GM19238 (cell line): ENCODE data around the gene LRRC8D.

ENCODE experiments used
- DNase-seq: peaks from one replicate; pipeline ENCODE4 v3.0.0; 2011; ENCODE audit warnings: low spot score; ENCODE audit not compliant: insufficient read length

LRRC8D gene

GRCh38 chr1:89938171-89939055, 117.6 kb downstream of the LRRC8D start:
- no peak for DNase-seq

- DNase-seq: no peak
Measured at GRCh38 chr1:89939059-89939570, 118.3 kb downstream of the LRRC8D start.

- no peak for DNase-seq
Measured at GRCh38 chr1:89939693-89940438, 119.0 kb downstream of the LRRC8D start.

GRCh38 chr1:89941110-89941766, 120.4 kb downstream of the LRRC8D start:
- DNase-seq: no peak

GRCh38 chr1:89942014-89942413, 121.2 kb downstream of the LRRC8D start:
- no peak for DNase-seq

DNA sequence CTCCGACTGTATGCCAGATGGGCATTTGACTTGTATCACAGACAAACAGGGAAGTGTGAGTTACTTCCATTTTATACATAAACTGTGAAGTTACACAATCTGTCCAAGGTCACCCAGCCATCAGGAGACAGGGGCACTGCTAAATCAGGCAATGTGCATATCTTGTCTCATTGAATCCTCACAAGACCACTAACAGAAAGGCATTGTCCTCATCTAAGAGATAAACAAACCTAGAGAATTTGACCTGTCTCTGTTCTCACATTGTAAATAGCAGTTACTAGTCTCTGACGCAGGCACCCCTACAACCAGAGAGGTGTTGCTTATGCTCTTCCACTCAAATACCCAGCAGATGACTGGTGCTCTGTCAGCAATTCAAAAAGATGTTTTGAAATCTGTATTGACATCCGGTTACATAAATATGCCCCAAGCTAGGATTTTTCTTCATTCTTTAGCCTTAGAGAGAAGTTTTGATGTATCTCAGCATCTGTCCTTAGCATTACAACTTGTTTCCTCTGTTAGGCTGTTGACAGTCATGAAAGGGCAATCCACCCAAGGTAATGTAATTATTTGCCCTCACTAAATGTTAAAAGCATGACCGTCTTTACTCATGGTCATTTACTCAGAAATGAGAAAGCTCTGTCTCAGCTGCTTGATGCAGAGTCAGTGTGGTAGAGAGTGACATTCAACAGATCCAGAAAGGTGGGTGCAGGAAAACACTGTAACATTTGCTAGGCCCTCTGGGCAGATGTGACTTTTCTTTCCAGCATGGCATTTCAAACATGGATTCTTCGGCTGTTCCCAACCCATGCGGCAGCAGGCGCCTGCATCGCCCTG, 122.2 kb downstream of the LRRC8D start:
- DNase-seq: no peak

GRCh38 chr1:89943846-89944781, 123.3 kb downstream of the LRRC8D start:
- no peak for DNase-seq

- no peak for DNase-seq
Measured at GRCh38 chr1:89945852-89946476, 125.1 kb downstream of the LRRC8D start.

DNA sequence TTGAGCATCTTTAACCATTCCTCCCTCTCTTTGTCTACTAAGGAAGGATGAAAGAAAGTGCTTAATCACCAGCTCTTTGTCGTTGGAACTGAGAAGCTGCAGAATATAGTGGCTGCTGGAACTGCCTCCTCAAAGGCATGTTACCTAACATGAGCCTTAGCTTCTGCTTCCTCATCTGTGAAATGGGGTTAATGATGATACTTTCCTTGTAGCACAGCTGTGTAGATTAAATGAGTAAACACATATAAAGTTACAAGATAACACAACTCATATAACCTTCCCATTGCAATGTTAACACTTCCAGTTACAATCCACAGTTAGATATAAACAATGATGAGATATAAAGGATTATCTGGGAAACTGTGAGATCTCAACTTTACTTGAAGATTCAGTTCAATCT, 125.7 kb downstream of the LRRC8D start:
- DNase-seq: no peak

GRCh38 chr1:89948722-89949345, 128.0 kb downstream of the LRRC8D start:
- no peak for DNase-seq

DNA sequence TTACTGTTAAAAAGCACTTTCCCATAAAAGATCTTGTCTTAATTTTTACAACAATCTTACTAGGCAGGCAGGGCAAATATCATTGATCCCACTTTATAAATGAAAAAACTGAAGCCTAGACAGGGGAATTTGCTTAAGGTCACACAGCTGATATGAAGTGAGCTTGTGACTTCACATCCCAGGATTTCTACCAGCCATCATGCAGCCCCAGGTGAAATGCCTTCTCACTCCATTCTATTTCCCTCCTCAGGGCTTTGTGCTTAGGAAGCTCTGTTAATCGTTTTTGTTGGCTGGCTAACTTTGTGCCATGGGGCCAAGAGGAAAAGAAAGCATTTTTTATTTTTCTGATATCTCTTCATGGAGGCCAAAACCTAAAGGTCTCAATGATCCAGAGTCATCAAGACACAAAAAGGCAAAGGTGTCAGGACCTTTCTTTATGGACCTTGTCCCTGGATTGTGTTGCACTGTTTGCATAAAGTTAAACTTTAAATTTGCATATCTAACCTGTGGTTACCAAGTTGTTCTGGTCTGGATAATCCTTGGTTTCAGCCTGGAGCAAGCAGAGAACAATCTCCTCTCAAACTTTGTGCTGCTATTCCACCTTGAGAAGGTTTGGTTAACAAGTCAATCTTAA, 129.3 kb downstream of the LRRC8D start:
- no peak for DNase-seq

GRCh38 chr1:89950703-89951102, 129.9 kb downstream of the LRRC8D start:
- DNase-seq: no peak

DNA sequence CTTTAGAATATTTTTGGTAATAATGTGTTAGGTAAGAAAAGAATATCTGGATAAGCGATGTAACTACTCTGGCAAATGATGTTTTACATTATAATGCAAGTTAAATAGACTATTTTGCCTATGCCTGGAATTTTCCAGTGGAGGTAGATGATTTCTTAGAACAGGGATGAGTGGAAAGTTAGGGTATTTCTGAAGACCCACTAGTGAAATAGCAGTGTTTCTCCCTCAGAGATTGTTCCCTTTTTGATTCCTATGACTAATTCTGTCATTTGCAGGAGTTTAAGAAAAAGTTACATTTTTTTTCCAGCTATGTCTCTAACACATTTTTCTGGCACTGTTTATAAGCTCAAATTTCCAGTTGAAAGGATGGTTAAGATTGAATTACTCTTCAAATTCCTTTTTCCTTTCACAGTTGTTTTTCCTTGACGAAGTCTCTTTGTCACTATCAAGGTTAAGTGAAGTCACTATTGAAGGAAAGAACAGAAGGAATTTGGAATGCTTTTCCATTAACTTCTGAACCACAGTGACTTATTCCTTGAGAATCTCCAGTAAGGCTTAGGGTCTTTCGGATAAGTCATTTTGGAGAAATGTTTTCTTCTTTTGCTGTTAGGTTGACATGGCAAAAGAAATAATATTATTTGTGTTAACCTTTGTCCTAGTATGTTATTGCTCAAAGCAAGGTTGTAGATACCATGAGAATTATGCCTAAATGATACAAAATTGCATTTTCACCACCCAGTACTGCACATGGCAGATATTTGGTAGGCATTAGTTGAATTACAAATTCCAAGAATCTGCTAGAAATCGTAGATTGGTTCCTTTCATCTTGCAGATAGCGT, 131.2 kb downstream of the LRRC8D start:
- no peak for DNase-seq

- no peak for DNase-seq
Measured at GRCh38 chr1:89952605-89953130, 131.8 kb downstream of the LRRC8D start.

DNA sequence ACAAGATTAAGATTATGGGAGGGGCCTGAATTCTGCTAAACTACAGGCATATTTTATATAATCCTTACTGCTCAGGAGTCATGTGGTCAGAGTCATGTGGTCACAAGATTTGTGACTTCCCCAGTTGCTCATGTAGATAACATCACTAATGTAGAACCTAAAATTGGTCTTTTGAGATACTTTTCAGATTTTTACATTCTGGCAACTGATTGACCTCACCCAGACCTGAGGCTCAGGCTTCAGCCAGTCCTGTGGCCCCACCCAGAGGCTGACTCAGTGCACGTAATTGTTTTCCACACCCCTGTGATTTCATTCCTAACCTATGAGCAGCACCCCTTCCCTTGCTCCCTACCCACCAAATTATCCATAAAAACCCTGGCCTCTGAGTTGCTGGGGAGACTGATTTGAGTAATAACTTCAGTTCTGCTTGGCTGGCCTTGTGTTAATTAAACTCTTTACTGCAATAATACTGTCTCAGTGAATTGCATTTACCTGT, 132.3 kb downstream of the LRRC8D start:
- DNase-seq: no peak

DNA sequence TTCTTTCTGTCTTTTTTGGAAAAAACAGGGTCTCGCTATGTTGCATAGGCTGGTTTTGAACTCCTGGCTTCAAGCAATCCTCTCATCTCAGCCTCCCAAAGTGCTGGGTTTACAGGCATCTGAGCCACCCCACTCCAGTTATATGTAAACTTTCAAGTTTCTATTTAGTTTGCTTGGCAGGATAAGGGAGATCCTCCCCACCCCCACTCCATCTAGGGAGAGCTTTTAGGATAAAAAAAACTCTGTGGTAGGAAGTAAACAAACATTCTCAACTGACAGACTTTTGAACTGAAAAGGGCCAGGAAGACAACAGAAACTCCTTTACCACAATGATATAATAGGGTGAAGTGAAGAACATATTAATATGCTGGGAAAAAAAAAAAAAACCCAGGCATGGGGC, 133.1 kb downstream of the LRRC8D start:
- DNase-seq: no peak

- DNase-seq: no peak
Measured at GRCh38 chr1:89954401-89954800, 133.6 kb downstream of the LRRC8D start.
